GM21723 (cell line): Measurements from ENCODE around the gene PACRG.

Experiments
- ATAC-seq: cut with Tn5 transposase; IDR thresholded peaks from one replicate; pipeline ENCODE4 v1.9.1; 2021; ENCODE audit warnings: mild to moderate bottlenecking, moderate library complexity; ENCODE audit not compliant: unreplicated experiment

The PACRG gene

GRCh38 chr6:163064397-163064796 is 336.6 kb downstream of the PACRG start:
- no peak for ATAC-seq

DNA sequence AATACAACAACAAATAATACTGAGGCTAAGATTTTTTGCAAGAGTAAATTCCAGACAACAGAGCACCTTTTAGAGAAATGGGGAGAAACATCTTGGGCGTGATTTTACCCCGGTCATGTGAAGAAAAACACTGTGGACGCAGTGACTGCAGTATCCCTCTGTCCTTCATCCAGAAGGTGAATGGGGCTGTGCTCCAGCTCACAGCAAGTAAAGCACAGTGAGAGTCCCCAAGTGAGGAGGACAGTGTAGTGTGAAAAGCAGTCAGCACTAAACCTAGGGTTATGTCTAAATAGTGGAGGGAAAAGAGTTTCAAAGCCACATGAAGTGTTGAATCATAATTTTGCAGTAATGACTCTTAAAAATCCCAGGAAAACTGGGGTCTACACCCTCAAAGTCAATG is 338.4 kb downstream of the PACRG start:
- ATAC-seq, result no peak

DNA sequence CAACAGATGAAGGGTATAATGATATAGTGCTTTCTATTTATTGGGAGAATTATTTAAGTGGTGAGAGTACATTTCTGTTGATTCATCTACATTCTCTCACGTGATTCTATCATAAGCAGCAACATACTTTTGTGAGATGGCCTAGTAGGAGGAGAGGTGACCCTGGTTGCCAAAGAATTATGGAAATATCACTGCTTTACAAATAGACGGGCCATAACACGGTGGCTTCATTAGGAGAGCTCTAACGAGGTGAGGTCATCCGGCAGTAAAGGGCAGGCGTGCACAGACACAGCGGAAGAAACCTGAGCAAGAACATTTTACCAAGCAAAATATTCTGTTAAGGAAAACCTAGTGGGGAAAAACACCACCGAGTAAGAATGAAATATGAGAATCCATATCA is 349.4 kb downstream of the PACRG start:
- no peak for ATAC-seq

GRCh38 chr6:163078712-163079111 is 350.9 kb downstream of the PACRG start:
- ATAC-seq, result no peak

DNA sequence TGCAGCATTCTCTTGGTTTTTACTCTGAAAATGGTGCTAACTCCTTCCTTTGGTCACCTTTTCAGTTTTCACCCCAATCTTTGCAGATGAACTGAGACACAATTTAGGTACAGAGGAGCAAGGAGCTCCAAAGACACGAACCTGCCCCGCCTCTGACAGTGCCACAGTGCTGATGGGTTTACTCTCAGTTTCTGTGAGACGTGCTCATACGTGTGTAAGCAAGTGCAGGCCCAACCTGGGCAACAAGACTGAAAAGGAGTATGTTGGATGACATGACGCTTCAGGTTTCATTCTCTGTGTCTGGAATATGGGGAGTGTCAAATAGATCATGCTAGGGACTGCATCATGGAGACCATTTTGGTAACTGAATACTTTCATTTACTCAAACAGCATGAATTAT is 352.5 kb downstream of the PACRG start:
- ATAC-seq, result no peak

- no peak for ATAC-seq
Observed at GRCh38 chr6:163083141-163083540, 355.4 kb downstream of the PACRG start.

DNA sequence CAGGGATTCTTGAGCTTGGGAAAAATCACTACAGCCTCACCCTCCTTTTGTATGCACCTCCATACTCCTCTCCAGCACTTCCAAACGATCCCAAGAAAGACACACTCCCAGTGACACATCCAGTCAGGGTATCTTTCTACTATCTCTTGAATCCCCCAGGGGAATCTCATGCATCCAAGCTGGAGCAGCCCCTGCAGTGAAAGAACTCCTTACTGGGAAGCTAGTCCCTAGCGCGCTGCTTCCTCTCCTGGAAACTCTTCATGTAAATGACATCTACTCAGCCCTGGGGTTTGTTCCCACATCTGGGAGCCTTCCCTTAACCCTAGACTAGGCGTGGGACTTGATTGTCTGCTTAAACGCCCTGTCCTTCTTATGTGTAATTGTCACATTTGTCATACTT is 357.7 kb downstream of the PACRG start:
- ATAC-seq, result no peak

GRCh38 chr6:163085861-163086623 is 358.3 kb downstream of the PACRG start:
- ATAC-seq, result no peak

DNA sequence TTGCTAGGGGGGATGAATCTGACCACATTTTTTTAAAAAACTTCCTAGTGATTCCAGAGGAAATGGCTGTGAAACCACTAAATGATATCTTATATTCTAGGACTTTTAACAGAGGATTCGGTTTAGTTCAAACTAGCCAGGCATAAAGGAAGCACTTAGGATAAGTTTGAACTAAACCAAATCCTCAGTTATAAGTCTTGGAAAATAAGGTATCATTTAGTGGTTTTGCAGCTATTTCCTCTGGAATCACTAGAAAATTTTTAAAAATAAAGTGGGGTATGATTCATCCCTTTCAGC is 358.8 kb downstream of the PACRG start:
- ATAC-seq, result no peak

DNA sequence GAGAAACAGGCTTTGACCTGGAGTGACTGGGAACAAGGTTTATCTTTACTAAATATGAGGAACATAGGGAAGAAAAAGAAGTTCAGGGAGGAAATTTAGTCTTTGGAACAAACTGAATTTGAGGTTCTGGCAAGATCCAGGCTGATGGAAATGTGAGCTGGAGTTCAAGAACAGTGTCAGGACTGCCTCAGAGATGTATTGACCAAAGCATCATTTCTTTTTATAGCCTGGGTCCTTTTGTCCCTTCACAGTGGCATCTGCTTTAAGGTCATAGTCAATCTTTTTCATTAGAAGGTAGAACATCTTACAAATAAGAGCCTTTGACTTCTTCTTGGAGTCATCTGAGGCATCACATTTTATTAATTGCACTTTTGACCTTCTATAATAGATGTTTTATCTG is 360.2 kb downstream of the PACRG start:
- ATAC-seq, result no peak

GRCh38 chr6:163092876-163093275 is 365.1 kb downstream of the PACRG start:
- no peak for ATAC-seq

DNA sequence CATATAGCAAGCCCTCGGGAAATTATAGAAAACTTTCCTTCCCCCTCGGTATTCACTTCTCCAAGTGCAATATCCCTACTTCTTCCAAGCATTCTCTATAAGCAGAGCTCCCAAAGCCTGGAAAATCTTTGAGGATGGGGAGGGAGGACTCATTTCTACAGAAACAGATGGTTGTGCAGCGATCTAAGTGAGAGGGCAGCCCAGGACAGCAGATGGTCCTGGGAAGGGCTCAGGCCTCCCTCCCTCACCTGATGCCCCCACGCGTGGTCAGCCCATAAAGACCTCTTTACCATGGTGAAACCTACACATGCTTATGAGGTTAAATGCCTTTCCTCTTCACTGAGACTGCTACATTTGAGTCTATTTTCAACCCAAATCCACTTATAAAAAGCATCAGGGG is 367.1 kb downstream of the PACRG start:
- ATAC-seq, result no peak

DNA sequence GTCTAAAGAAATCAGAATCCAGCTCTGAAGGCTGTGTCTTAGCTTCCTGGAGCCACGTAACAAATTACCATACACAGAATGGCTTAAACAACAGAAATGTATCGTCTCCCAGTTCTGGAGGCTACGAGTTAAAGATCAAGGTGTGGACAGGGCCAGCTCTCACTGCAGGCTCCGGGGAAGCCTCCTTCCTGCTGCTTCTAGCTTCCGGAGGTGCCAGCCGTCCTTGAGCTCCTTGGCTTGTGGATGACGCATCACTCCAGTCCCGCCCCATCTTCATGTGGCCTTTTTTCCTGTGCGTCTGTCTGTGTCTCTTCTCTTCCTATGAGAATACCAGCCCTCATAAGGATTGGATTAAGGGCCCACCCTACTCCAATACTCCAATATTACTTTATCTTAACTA is 367.6 kb downstream of the PACRG start:
- no peak for ATAC-seq

GRCh38 chr6:163098827-163099479 is 371.2 kb downstream of the PACRG start:
- ATAC-seq, result no peak

GRCh38 chr6:163099621-163100171 is 371.9 kb downstream of the PACRG start:
- ATAC-seq, result no peak

GRCh38 chr6:163100259-163100658 is 372.5 kb downstream of the PACRG start:
- ATAC-seq, result no peak

- ATAC-seq, result no peak
Observed at GRCh38 chr6:163113358-163113962, 385.7 kb downstream of the PACRG start.

DNA sequence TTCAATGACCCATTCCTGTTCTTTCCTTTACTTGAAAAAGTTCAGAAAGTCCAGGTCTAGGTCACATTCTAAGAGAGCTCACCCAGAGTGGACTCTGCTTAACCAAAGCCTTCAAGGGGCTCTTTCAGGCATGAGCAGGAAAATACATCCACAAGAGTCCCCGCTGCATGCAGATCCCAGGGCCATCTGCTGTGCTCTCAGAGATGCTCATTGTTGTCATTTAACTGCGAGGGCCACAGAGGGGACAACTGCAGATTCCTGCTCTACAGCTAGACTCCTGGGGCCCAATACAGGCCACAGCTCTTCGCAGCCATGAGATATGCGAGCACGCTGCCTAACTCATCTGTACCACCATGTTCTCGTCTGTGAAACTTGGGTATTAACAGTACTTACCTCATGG is 391.2 kb downstream of the PACRG start:
- no peak for ATAC-seq

- ATAC-seq, result no peak
Observed at GRCh38 chr6:163120223-163120622, 392.4 kb downstream of the PACRG start.

GRCh38 chr6:163121270-163121669 is 393.5 kb downstream of the PACRG start:
- no peak for ATAC-seq

- ATAC-seq, result no peak
Observed at GRCh38 chr6:163122365-163122764, 394.6 kb downstream of the PACRG start.

GRCh38 chr6:163123098-163123497 is 395.3 kb downstream of the PACRG start:
- ATAC-seq, result no peak
